HCEC 1CT (cell line): ENCODE data around the gene SMG5.

ENCODE experiments used
- DNase-seq: peaks from one replicate; pipeline ENCODE4 v3.0.0-alpha.2; 2017

The SMG5 gene

GRCh38 chr1:156203331-156203730 lies 79.3 kb downstream of the SMG5 start:
- DNase-seq, result peak; percentile 36

DNA sequence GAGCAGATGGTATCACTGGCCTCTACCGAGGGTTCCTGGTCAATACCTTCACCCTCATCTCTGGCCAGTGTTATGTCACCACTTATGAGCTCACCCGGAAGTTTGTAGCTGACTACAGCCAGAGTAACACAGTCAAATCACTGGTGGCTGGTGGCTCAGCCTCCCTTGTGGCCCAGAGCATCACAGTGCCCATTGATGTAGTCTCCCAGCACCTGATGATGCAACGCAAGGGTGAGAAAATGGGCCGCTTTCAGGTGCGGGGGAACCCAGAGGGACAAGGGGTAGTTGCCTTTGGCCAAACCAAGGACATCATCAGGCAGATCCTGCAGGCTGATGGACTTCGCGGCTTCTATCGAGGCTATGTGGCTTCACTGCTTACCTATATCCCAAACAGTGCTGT lies 82.6 kb downstream of the SMG5 start:
- DNase-seq, result no peak
